Gastrocnemius medialis (tissue), 4 donors: ENCODE measurements around the gene UQCC2. TPM values are rescaled to one million over a fixed set of nuclear protein-coding genes. Genes with fewer than 3 reads are reported as not detected.

Experiments used
- ATAC-seq, 2 donors: fragments of 150-250 bp; one replicate each; pipeline ENCODE4 v1.9.1; 2016
- DNase-seq, 2 donors: peaks; one replicate each; pipeline ENCODE4 v3.0.0-alpha.2; 2019
- H3K27ac ChIP-seq, 4 donors: fragments of 200-600 bp; sonication (generic); 1 replicate in 1 of 4; 2 replicates in 3 of 4; pipeline ENCODE4 v1.5.1; 2016 to 2018; ENCODE audit warnings: mild to moderate bottlenecking in 2 of 4, moderate library complexity in 1 of 4
- H3K27me3 ChIP-seq, 3 donors: fragments of 200-600 bp; sonication (generic) in 2 of 3; 1 replicate in 1 of 3; 2 replicates in 2 of 3; pipeline versions ENCODE4 v1.5.1 to v1.6.0; 2016 to 2019; ENCODE audit warnings: mild to moderate bottlenecking in 1 of 3, moderate library complexity in 1 of 3
- H3K36me3 ChIP-seq, 2 donors: fragments of 200-600 bp; sonication (generic) in 1 of 2; one replicate each; pipeline ENCODE4 v1.5.1; 2017 to 2018
- H3K4me1 ChIP-seq, 2 donors: fragments of 200-600 bp; sonication (generic) in 1 of 2; one replicate each; pipeline ENCODE4 v1.5.1; 2016 to 2017; ENCODE audit warnings: mild to moderate bottlenecking in 2 of 2
- H3K4me3 ChIP-seq, 4 donors: fragments of 200-600 bp; sonication (generic) in 3 of 4; 1 replicate in 1 of 4; 2 replicates in 3 of 4; pipeline ENCODE4 v1.5.1; 2016 to 2019; ENCODE audit warnings: mild to moderate bottlenecking in 2 of 4
- H3K9me3 ChIP-seq, 3 donors: fragments of 200-600 bp; sonication (generic) in 2 of 3; 1 replicate in 1 of 3; 2 replicates in 2 of 3; pipeline ENCODE4 v1.5.1; 2016 to 2019
- POLR2A ChIP-seq, 2 donors: fragments of 450-650 bp; IDR thresholded peaks; one replicate each; pipeline ENCODE4 v1.6.1; 2017; ENCODE audit warnings: antibody characterized with exemption in 2 of 2, mild to moderate bottlenecking in 2 of 2, moderate library complexity in 2 of 2
- in situ Hi-C, 4 donors: fragments of 200-750 bp; cut with MboI; loops; one replicate each; pipeline versions ENCODE4 v1.15.0 to v1.8.0; 2017; ENCODE audit warnings: low sequenced_read_pairs in 4 of 4
- intact Hi-C: fragments of 100-400 bp; cut with DNase I; formaldehyde crosslinking; loops from one replicate; pipeline ENCODE4 v1.15.1; 2023; ENCODE audit warnings: low total_unique reads
- total RNA-seq, 4 donors: library from RNA; depleted of rRNA; stranded (reverse); fragments of >200 nt; gene quantifications; one replicate each; pipeline versions ENCODE4 v1.1.0 to v1.2.3, GENCODE V29; 2016
- TF ChIP-seq, protein P1 (sequence below), 5 experiments: fragments of 450-650 bp in 3 of 5; fragments of 200-600 bp in 2 of 5; sonication (generic) in 2 of 5; IDR thresholded peaks in 4 of 5; conservative IDR thresholded peaks in 1 of 5; 1 replicate in 4 of 5; 2 replicates in 1 of 5; pipeline ENCODE4 v1.5.1; 2016 to 2019; ENCODE audit warnings: antibody characterized with exemption in 5 of 5, mild to moderate bottlenecking in 3 of 5, moderate library complexity in 3 of 5

UQCC2 gene
- total RNA-seq, 4 donors from 2014 or later, result 50.7 to 101 (median 63.5) TPM

DNA sequence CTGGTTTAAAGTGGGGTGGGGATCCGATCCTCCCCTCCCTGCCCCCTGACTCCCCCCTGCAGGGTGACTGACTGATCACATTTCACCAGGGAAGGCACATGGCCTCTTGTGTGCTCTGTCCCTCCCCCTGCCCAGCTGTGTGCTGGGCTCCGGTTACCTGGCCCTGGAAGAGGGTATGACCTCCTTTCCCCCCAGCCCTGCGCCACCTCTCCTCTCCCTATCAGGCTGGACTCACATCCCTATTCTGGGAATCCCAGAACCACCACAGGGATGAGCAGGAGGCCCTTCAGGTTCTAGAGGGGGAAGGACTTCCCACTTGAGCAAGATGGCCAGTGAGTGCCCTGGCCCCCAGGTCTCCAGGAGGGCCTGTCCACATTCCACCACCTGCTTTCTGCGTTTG lies 37.3 kb upstream of the UQCC2 start:
- Histone ChIP-seq H3K4me1 (peaks cover 15 to 26% of the 10 kb centered on the region in 2 donors), H3K27me3 (no peaks in the 10 kb centered on the region), H3K27ac (peak overlapping the region; percentile 98 to 100 (median 100)), H3K9me3 (no peaks in the 10 kb centered on the region), H3K36me3 (peaks cover 0 to 12% of the 10 kb centered on the region in 2 donors), H3K4me3 (peak overlapping the region; percentile 66 to 88 (median 79))
- peak in 1 of 2 donors; percentile 93 for TF ChIP-seq POLR2A (IDR thresholded peaks at IDR 0.05)
- TF ChIP-seq, protein P1, sequence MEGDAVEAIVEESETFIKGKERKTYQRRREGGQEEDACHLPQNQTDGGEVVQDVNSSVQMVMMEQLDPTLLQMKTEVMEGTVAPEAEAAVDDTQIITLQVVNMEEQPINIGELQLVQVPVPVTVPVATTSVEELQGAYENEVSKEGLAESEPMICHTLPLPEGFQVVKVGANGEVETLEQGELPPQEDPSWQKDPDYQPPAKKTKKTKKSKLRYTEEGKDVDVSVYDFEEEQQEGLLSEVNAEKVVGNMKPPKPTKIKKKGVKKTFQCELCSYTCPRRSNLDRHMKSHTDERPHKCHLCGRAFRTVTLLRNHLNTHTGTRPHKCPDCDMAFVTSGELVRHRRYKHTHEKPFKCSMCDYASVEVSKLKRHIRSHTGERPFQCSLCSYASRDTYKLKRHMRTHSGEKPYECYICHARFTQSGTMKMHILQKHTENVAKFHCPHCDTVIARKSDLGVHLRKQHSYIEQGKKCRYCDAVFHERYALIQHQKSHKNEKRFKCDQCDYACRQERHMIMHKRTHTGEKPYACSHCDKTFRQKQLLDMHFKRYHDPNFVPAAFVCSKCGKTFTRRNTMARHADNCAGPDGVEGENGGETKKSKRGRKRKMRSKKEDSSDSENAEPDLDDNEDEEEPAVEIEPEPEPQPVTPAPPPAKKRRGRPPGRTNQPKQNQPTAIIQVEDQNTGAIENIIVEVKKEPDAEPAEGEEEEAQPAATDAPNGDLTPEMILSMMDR (IDR thresholded peaks at IDR 0.05 in 4 of 5, conservative IDR thresholded peaks at IDR 0.05 in 1 of 5), result peak in 1 of 5 experiments; percentile 42
- peak; percentile 93 to 98 for DNase-seq
- in situ Hi-C loops, result loop anchor here in 1 of 4 donors (25.0 kb wide), 1 partner anchor 538 kb away; no protein-coding TSS in a partner anchor
- peak; percentile 10 to 11 for ATAC-seq
- intact Hi-C loops, result loop anchor here (5.0 to 10.0 kb wide), 2 partner anchors 1616 to 1978 kb away; no protein-coding TSS in a partner anchor

DNA sequence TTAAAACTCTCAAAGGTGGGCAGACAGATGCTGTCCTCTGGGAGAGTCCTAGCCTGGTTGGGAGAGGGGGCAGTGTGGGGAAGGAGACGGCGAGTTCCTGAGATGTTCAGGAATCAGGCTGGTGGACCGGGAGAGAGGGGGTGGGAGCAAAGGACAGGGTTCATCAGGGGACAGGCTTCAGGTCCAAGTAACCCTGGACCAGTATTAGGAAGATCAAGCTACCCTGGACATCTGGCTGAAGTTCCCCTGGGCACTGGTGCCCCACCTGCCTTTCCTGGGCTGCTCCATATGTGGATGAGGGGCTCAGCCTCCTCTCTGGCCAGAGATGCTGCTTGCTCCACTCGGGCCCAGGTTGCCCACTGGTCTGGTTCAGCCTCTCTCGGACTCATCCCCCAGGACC lies 36.3 kb upstream of the UQCC2 start:
- in situ Hi-C loops, result loop anchor here in 1 of 4 donors (25.0 kb wide), 1 partner anchor 539 kb away; no protein-coding TSS in a partner anchor
- Histone ChIP-seq H3K27ac (peak overlapping the region; percentile 98 to 100 (median 100)), H3K4me3 (peak overlapping the region; percentile 66 to 88 (median 79)), H3K4me1 (peaks cover 15 to 26% of the 10 kb centered on the region in 2 donors), H3K27me3 (no peaks in the 10 kb centered on the region), H3K9me3 (no peaks in the 10 kb centered on the region), H3K36me3 (peaks cover 0 to 20% of the 10 kb centered on the region in 2 donors)
- TF ChIP-seq POLR2A (IDR thresholded peaks at IDR 0.05), result peak in 1 of 2 donors; percentile 63
- TF ChIP-seq, protein P1 (IDR thresholded peaks at IDR 0.05 in 4 of 5, conservative IDR thresholded peaks at IDR 0.05 in 1 of 5), result no peak
- peak; percentile 69 to 89 for DNase-seq
- intact Hi-C loops, result loop anchor here (1.0 to 10.0 kb wide), 3 partner anchors 16 to 1979 kb away; no protein-coding TSS in a partner anchor
- peak; percentile 0 to 1 for ATAC-seq

DNA sequence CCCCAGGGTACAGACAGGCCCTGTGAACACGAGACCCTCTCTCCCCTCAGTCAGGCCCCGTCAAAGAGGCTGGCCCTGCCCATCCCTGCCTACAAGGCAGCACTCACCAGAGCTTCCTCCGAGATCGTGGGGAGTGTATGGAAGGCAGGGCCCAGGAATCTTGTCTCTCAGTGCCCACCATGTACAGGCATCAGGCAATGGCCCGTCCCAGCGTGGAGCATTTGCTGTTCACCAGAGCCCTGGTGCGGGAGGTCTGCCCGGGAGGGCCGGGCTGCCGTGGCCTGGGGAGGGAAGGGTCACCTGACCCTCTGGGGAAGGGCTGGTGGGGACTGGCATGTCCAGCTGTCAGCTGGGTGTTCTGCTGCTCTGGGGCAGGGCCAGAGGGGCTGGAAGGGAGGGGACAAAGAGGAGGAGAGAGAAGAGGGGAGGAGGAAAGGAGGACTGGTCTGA lies 35.2 kb upstream of the UQCC2 start, which contains the start of gene IP6K3:
Gene IP6K3 (minus strand): TSS at position 255 of the 450 bp plus-strand sequence. CDS start 11,429 bp downstream, outside the sequence.
- Histone ChIP-seq H3K36me3 (peaks cover 0 to 21% of the 10 kb centered on the region in 2 donors), H3K9me3 (no peaks in the 10 kb centered on the region), H3K27ac (peak within 1 kb of the TSS; percentile 98 to 100 (median 100)), H3K4me3 (peak within 1 kb of the TSS; percentile 66 to 88 (median 79)), H3K27me3 (no peaks in the 10 kb centered on the region), H3K4me1 (peaks cover 4 to 24% of the 10 kb centered on the region in 2 donors)
- ATAC-seq (peak; percentile 12 to 18), DNase-seq (peak; percentile 93 to 98)
- peak in 1 of 2 donors; percentile 96 for TF ChIP-seq POLR2A (IDR thresholded peaks at IDR 0.05)
- TF ChIP-seq, protein P1 (IDR thresholded peaks at IDR 0.05 in 4 of 5, conservative IDR thresholded peaks at IDR 0.05 in 1 of 5), result no peak
- in situ Hi-C loops (loop anchor here in 1 of 4 donors (25.0 kb wide), 1 partner anchor 541 kb away; no protein-coding TSS in a partner anchor), intact Hi-C loops (loop anchor here (1.0 to 10.0 kb wide), 3 partner anchors 14 to 1981 kb away; no protein-coding TSS in a partner anchor)

DNA sequence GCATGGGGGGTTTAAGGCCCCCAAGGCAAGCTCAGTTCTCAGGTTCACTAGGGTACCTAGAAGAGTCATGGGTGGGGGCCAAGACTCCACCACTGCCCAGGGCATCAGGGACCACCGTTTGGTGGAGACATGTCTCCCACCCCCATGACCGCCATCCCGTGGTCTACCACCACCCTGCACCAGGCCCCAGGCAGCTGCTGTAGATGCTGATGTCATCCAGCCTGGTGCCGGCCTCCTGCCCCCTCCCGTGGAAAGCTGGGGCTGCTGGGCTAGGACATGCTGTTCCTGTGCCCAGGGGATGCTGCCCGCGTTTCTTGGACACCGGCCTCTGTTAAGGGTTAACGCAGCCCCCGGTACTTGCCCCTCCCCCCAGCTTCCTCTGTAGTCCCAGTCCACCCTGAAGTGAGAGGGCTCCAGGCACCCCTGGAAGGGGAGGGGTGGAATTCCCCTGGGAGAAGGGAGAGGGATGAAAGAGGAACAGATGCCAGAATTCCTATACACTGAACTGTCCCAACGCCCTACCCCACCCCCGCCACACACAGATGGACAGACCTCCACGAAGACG lies 34.6 kb upstream of the UQCC2 start:
- H3K9me3 ChIP-seq, result no peaks in the 10 kb centered on the region
- no peaks in the 10 kb centered on the region for H3K27me3 ChIP-seq
- H3K4me3 ChIP-seq, result peak overlapping the region; percentile 66 to 88 (median 79)
- H3K27ac ChIP-seq, result peak overlapping the region; percentile 98 to 100 (median 100)
- ATAC-seq (peak; percentile 2), DNase-seq (peak; percentile 93 to 97)
- peaks cover 3 to 23% of the 10 kb centered on the region in 2 donors for H3K4me1 ChIP-seq
- intact Hi-C loops (loop anchor here (5.0 to 10.0 kb wide), 2 partner anchors 1619 to 1981 kb away; no protein-coding TSS in a partner anchor), in situ Hi-C loops (loop anchor here in 1 of 4 donors (25.0 kb wide), 1 partner anchor 541 kb away; no protein-coding TSS in a partner anchor)
- H3K36me3 ChIP-seq, result peaks cover 0 to 21% of the 10 kb centered on the region in 2 donors
- TF ChIP-seq, protein P1 (IDR thresholded peaks at IDR 0.05 in 4 of 5, conservative IDR thresholded peaks at IDR 0.05 in 1 of 5), result peak in 2 of 5 experiments; percentile 31 to 44
- TF ChIP-seq POLR2A (IDR thresholded peaks at IDR 0.05), result peak in 1 of 2 donors; percentile 13
